ENCODE data around the gene OR52E8. TPM values are rescaled to one million over a fixed set of nuclear protein-coding genes. Genes with fewer than 3 reads are reported as not detected.

The OR52E8 gene
- total RNA-seq, result not detected
- polyA plus RNA-seq, result not detected

DNA sequence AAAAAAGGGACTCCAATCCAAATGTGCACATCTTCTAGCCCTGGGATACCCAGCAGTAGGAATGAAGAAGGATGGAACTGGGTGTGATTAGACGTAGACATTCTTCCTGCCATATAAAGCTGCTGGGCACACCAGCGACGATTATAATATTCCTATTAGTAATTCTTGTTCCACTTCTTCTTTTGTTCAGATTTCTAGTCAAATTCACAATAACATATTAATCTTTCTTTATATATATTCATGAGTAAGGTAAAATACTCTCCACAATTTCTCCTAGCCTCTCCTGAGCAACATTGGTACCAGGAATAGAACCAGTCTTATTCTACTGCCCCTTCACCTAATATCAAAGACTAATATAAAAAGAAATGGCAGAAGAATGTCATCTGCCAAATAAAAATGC is at the start of gene OR52E8:
OR52E8 (minus strand) TSS at position 101 of the 400 bp plus-strand sequence; CDS start at position 101, 0 bp downstream.
- no peak for ATAC-seq
- Histone ChIP-seq H3K4me3 (no peak within 1 kb of the TSS), H3K9me3 (no peaks in the 10 kb centered on the region), H3K27me3 (no peaks in the 10 kb centered on the region), H3K4me1 (no peaks in the 10 kb centered on the region), H3K27ac (no peak within 1 kb of the TSS), H3K36me3 (no peaks in the 10 kb centered on the region)
- no peak for DNase-seq
- TF ChIP-seq, protein P1, sequence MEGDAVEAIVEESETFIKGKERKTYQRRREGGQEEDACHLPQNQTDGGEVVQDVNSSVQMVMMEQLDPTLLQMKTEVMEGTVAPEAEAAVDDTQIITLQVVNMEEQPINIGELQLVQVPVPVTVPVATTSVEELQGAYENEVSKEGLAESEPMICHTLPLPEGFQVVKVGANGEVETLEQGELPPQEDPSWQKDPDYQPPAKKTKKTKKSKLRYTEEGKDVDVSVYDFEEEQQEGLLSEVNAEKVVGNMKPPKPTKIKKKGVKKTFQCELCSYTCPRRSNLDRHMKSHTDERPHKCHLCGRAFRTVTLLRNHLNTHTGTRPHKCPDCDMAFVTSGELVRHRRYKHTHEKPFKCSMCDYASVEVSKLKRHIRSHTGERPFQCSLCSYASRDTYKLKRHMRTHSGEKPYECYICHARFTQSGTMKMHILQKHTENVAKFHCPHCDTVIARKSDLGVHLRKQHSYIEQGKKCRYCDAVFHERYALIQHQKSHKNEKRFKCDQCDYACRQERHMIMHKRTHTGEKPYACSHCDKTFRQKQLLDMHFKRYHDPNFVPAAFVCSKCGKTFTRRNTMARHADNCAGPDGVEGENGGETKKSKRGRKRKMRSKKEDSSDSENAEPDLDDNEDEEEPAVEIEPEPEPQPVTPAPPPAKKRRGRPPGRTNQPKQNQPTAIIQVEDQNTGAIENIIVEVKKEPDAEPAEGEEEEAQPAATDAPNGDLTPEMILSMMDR (IDR thresholded peaks at IDR 0.05), result no peak
- intact Hi-C loops (cut with DNase I), result no loop called here
- WGBS, 2 donors, result 78 to 88% methylated on average over 3 of the region's 3 CpGs
- FAIRE-seq, result no peak

DNA sequence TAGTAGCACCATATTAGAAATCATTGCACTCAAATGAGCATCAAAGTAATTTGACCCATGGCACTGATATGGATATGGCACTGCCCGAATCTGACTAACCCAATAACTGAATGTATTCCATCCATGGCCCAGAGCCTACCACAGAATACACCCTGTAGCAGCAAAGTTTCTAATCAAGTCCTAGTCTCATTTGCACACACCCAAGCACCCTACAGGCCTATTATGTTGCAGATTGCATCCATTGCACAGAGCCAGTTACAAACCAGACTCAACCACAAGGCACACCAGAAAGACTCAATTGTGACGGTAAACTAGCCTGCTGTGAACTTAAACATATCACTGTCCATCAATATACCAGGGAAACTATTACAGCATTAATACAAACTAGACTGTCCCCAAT is 42.0 kb upstream of the OR52E8 start:
- intact Hi-C loops (cut with DNase I), result no loop called here
- no peak for ATAC-seq
- WGBS, 2 donors, result 67 to 74% methylated on average over 2 of the region's 2 CpGs
- Histone ChIP-seq H3K27me3 (no peaks in the 10 kb centered on the region), H3K4me1 (no peaks in the 10 kb centered on the region), H3K9me3 (no peaks in the 10 kb centered on the region), H3K27ac (no peak overlapping the region), H3K4me3 (no peak overlapping the region), H3K36me3 (no peaks in the 10 kb centered on the region)
- no peak for FAIRE-seq
- DNase-seq, result no peak
- TF ChIP-seq, protein P1 (IDR thresholded peaks at IDR 0.05), result no peak

DNA sequence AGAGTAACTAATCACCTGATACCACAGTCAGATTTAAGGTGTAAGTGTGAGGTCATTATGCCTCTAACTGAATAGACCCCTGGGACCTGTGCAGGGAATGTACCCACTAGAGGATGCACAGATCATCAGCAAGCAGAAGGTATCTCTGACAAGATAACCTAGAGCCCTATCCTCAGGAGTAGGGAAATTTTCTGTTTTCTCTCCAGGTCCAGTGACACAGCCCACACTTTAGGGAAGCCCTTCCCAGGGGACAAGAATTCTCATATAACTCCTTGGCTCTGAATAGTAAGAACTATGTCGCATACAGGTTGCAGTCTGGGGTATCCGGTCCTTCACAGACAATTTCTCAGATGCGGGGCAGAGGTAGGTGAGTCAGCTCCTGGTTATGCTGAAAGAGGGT is 35.4 kb upstream of the OR52E8 start, which contains the start of gene OR52E5:
OR52E5 (plus strand) TSS at position 301 of the 400 bp plus-strand sequence. CDS start 7,569 bp downstream, outside the sequence.
- Histone ChIP-seq H3K27me3 (no peaks in the 10 kb centered on the region), H3K4me1 (no peaks in the 10 kb centered on the region), H3K36me3 (no peaks in the 10 kb centered on the region), H3K4me3 (no peak within 1 kb of the TSS), H3K9me3 (no peaks in the 10 kb centered on the region), H3K27ac (no peak within 1 kb of the TSS)
- no peak for ATAC-seq
- DNase-seq, result no peak
- intact Hi-C loops (cut with DNase I), result no loop called here
- FAIRE-seq, result no peak
- WGBS, 2 donors, result 72 to 73% methylated on average over 3 of the region's 3 CpGs
- TF ChIP-seq, protein P1 (IDR thresholded peaks at IDR 0.05), result no peak

- TF ChIP-seq, protein P1 (IDR thresholded peaks at IDR 0.05), result peak in 2 of 4 donors; percentile 14 to 32
- no peaks in the 10 kb centered on the region for H3K27me3 ChIP-seq
- no peak overlapping the region for H3K4me3 ChIP-seq
- no peaks in the 10 kb centered on the region for H3K9me3 ChIP-seq
- no peaks in the 10 kb centered on the region for H3K4me1 ChIP-seq
- H3K27ac ChIP-seq, result no peak overlapping the region
- intact Hi-C loops (cut with DNase I), result no loop called here
- ATAC-seq (no peak), FAIRE-seq (no peak), DNase-seq (no peak)
- 55 to 63% methylated on average over 4 of the region's 4 CpGs for WGBS, 2 donors
- no peaks in the 10 kb centered on the region for H3K36me3 ChIP-seq
Measured at GRCh38 chr11:5891216-5891800, 33.8 kb upstream of the OR52E8 start.

DNA sequence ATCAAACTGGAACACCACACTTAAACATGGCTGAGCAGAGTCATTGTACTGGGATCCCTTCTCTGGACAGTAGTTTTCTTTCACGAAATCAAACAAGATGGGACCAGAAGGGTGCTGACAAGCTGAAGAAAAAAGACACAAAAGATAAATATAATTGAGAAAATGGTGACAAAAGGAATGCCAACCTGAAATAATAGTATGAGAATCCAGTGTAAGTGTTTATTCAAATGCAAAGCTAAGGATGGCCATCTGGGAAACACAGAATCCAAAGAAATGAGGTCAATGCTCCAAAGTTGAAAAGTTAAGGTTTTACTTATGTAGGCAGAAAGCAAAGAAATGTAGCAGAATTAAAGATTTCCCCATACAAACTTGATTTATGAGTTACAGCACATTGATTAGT is 30.2 kb upstream of the OR52E8 start:
- no peak overlapping the region for H3K27ac ChIP-seq
- no peak overlapping the region for H3K4me3 ChIP-seq
- no peaks in the 10 kb centered on the region for H3K4me1 ChIP-seq
- FAIRE-seq (no peak), ATAC-seq (no peak), DNase-seq (no peak)
- H3K27me3 ChIP-seq, result no peaks in the 10 kb centered on the region
- TF ChIP-seq, protein P1 (IDR thresholded peaks at IDR 0.05), result no peak
- WGBS, 2 donors, result 58 to 66% methylated on average over 1 of the region's 1 CpG
- no peaks in the 10 kb centered on the region for H3K9me3 ChIP-seq
- intact Hi-C loops (cut with DNase I), result no loop called here
- no peaks in the 10 kb centered on the region for H3K36me3 ChIP-seq

Data from pancreas (tissue), 10 donors.